Activated T-cell treated with anti-CD3 and anti-CD28 coated beads, Interleukin-2, amount 50 U/mL, for 4 hours (primary cell): ENCODE measurements around the gene PKP3. TPM values are rescaled to one million over a fixed set of nuclear protein-coding genes. Genes with fewer than 3 reads are reported as not detected.

ENCODE experiments used
- ATAC-seq, 2 donors: fragments of 200-7000 bp; cut with Tn5 transposase; one replicate each; pipeline ENCODE4 v1.10.0; 2021
- DNase-seq: peaks from one replicate; pipeline ENCODE4 v3.0.0-alpha.2; 2020
- H3K27me3 Mint-ChIP-seq: one replicate; pipeline ENCODE4 v1.8.0; 2021; ENCODE audit warnings: low read depth, mixed read lengths
- H3K36me3 Mint-ChIP-seq: one replicate; pipeline ENCODE4 v1.8.0; 2022; ENCODE audit warnings: mixed read lengths; ENCODE audit not compliant: insufficient read depth
- H3K4me1 Mint-ChIP-seq: one replicate; pipeline ENCODE4 v1.8.0; 2021; ENCODE audit warnings: low read depth, mixed read lengths
- H3K4me3 Mint-ChIP-seq: one replicate; pipeline ENCODE4 v1.8.0; 2021; ENCODE audit warnings: mild to moderate bottlenecking, moderate library complexity, mixed read lengths
- H3K9me3 Mint-ChIP-seq: one replicate; pipeline ENCODE4 v1.8.0; 2021; ENCODE audit warnings: mixed read lengths
- total RNA-seq, 3 donors: library from RNA; stranded (reverse); gene quantifications; one replicate each; pipeline ENCODE4 v1.2.1, GENCODE V29; 2021

Gene PKP3
- total RNA-seq, 3 donors from 2014 or later = 0.11 to 0.40 (median 0.16) TPM

GRCh38 chr11:441043-441417, 47.0 kb downstream of the PKP3 start:
- no peaks in the 10 kb centered on the region for H3K9me3 Mint-ChIP-seq
- H3K36me3 Mint-ChIP-seq = no peaks in the 10 kb centered on the region
- DNase-seq (no peak), ATAC-seq (no peak)
- H3K27me3 Mint-ChIP-seq = peaks cover 2% of the 10 kb centered on the region
- H3K4me1 Mint-ChIP-seq = peaks cover 30% of the 10 kb centered on the region
- H3K4me3 Mint-ChIP-seq = peak overlapping the region; percentile 74

- H3K36me3 Mint-ChIP-seq = no peaks in the 10 kb centered on the region
- H3K4me3 Mint-ChIP-seq = peak within 1 kb of the TSS; percentile 74
- peaks cover 2% of the 10 kb centered on the region for H3K27me3 Mint-ChIP-seq
- H3K9me3 Mint-ChIP-seq = no peaks in the 10 kb centered on the region
- DNase-seq = peak; percentile 54
- peak; percentile 90 to 91 for ATAC-seq
- peaks cover 26% of the 10 kb centered on the region for H3K4me1 Mint-ChIP-seq
These were observed 47.6 kb downstream of the PKP3 start, which contains the start of gene ANO9 for GRCh38 chr11:441418-442274. ANO9 (minus strand) TSS chr11:442011; CDS start chr11:441926, 85 bp downstream.

GRCh38 chr11:442611-443081, 48.6 kb downstream of the PKP3 start:
- Mint-ChIP-seq H3K9me3 (no peaks in the 10 kb centered on the region), H3K4me1 (peaks cover 20% of the 10 kb centered on the region), H3K36me3 (no peaks in the 10 kb centered on the region), H3K4me3 (peak overlapping the region; percentile 16), H3K27me3 (peaks cover 2% of the 10 kb centered on the region)
- DNase-seq (no peak), ATAC-seq (no peak)

- DNase-seq (no peak), ATAC-seq (no peak)
- peaks cover 2% of the 10 kb centered on the region for H3K27me3 Mint-ChIP-seq
- peaks cover 19% of the 10 kb centered on the region for H3K4me1 Mint-ChIP-seq
- H3K36me3 Mint-ChIP-seq = no peaks in the 10 kb centered on the region
- H3K9me3 Mint-ChIP-seq = no peaks in the 10 kb centered on the region
- H3K4me3 Mint-ChIP-seq = no peak overlapping the region
These were observed 49.7 kb downstream of the PKP3 start for GRCh38 chr11:443542-444199.

GRCh38 chr11:444396-445144, 50.6 kb downstream of the PKP3 start:
- no peaks in the 10 kb centered on the region for H3K9me3 Mint-ChIP-seq
- H3K4me1 Mint-ChIP-seq = peaks cover 20% of the 10 kb centered on the region
- H3K4me3 Mint-ChIP-seq = no peak overlapping the region
- ATAC-seq (no peak), DNase-seq (no peak)
- H3K36me3 Mint-ChIP-seq = no peaks in the 10 kb centered on the region
- H3K27me3 Mint-ChIP-seq = peaks cover 2% of the 10 kb centered on the region

GRCh38 chr11:445765-446588, 52.0 kb downstream of the PKP3 start:
- ATAC-seq = no peak
- H3K9me3 Mint-ChIP-seq = no peaks in the 10 kb centered on the region
- H3K36me3 Mint-ChIP-seq = no peaks in the 10 kb centered on the region
- peaks cover 2% of the 10 kb centered on the region for H3K27me3 Mint-ChIP-seq
- peak overlapping the region; percentile 26 for H3K4me3 Mint-ChIP-seq
- H3K4me1 Mint-ChIP-seq = peaks cover 12% of the 10 kb centered on the region
- DNase-seq = no peak

GRCh38 chr11:446891-447290, 52.9 kb downstream of the PKP3 start:
- Mint-ChIP-seq H3K36me3 (no peaks in the 10 kb centered on the region), H3K9me3 (no peaks in the 10 kb centered on the region), H3K4me3 (no peak overlapping the region), H3K4me1 (peaks cover 17% of the 10 kb centered on the region), H3K27me3 (peaks cover 2% of the 10 kb centered on the region)
- no peak for ATAC-seq
- no peak for DNase-seq

- peak; percentile 65 to 67 for ATAC-seq
- H3K9me3 Mint-ChIP-seq = no peaks in the 10 kb centered on the region
- H3K27me3 Mint-ChIP-seq = peaks cover 2% of the 10 kb centered on the region
- peak overlapping the region; percentile 89 for H3K4me3 Mint-ChIP-seq
- DNase-seq = peak; percentile 95
- H3K4me1 Mint-ChIP-seq = peaks cover 17% of the 10 kb centered on the region
- no peaks in the 10 kb centered on the region for H3K36me3 Mint-ChIP-seq
These were observed 54.1 kb downstream of the PKP3 start for GRCh38 chr11:447923-448731.

- H3K9me3 Mint-ChIP-seq = no peaks in the 10 kb centered on the region
- peaks cover 3% of the 10 kb centered on the region for H3K36me3 Mint-ChIP-seq
- DNase-seq (peak; percentile 92), ATAC-seq (peak; percentile 85)
- H3K4me1 Mint-ChIP-seq = peaks cover 17% of the 10 kb centered on the region
- H3K27me3 Mint-ChIP-seq = no peaks in the 10 kb centered on the region
- H3K4me3 Mint-ChIP-seq = peak within 1 kb of the TSS; percentile 99
These were observed 56.1 kb downstream of the PKP3 start, which contains the start of gene PTDSS2 for GRCh38 chr11:449889-450808. PTDSS2 (plus strand) TSS chr11:450279; CDS start chr11:450456, 177 bp downstream.

GRCh38 chr11:450809-451451, 56.9 kb downstream of the PKP3 start:
- Mint-ChIP-seq H3K36me3 (peaks cover 3% of the 10 kb centered on the region), H3K4me1 (peaks cover 17% of the 10 kb centered on the region), H3K4me3 (peak overlapping the region; percentile 99), H3K27me3 (no peaks in the 10 kb centered on the region), H3K9me3 (no peaks in the 10 kb centered on the region)
- DNase-seq (peak; percentile 79), ATAC-seq (peak; percentile 39 to 41)

- no peaks in the 10 kb centered on the region for H3K27me3 Mint-ChIP-seq
- no peaks in the 10 kb centered on the region for H3K9me3 Mint-ChIP-seq
- no peak for DNase-seq
- H3K4me3 Mint-ChIP-seq = peak overlapping the region; percentile 99
- peaks cover 3% of the 10 kb centered on the region for H3K36me3 Mint-ChIP-seq
- H3K4me1 Mint-ChIP-seq = peaks cover 25% of the 10 kb centered on the region
- ATAC-seq = no peak
These were observed 57.7 kb downstream of the PKP3 start for GRCh38 chr11:451738-452137.
